Muscle layer of duodenum (tissue), 2 donors: ENCODE measurements around the gene CACNA1B.

ENCODE experiments used
- H3K27ac ChIP-seq: one replicate; pipeline ENCODE4 v1.7.0; 2013; ENCODE audit warnings: mild to moderate bottlenecking, low read length
- H3K27me3 ChIP-seq: one replicate; pipeline ENCODE4 v1.7.0; 2013; ENCODE audit warnings: low read depth, mild to moderate bottlenecking, control low read depth, low read length
- H3K36me3 ChIP-seq, 2 donors: one replicate each; pipeline ENCODE4 v1.7.0; 2013; ENCODE audit warnings: low read length in 2 of 2, control low read depth in 1 of 2, mild to moderate bottlenecking in 1 of 2; ENCODE audit not compliant: insufficient read depth in 2 of 2, control insufficient read depth in 1 of 2
- H3K4me1 ChIP-seq, 2 donors: one replicate each; pipeline ENCODE4 v1.7.0; 2013; ENCODE audit warnings: low read length in 2 of 2, mild to moderate bottlenecking in 2 of 2, control low read depth in 1 of 2, moderate library complexity in 1 of 2; ENCODE audit not compliant: insufficient read depth in 2 of 2, control insufficient read depth in 1 of 2
- H3K4me3 ChIP-seq, 2 donors: one replicate each; pipeline ENCODE4 v1.7.0; 2013; ENCODE audit warnings: low read length in 2 of 2, low read depth in 1 of 2, mild to moderate bottlenecking in 1 of 2
- H3K9me3 ChIP-seq, 2 donors: one replicate each; pipeline ENCODE4 v1.7.0; 2013; ENCODE audit warnings: low read length in 2 of 2, control low read depth in 1 of 2, mild to moderate bottlenecking in 1 of 2; ENCODE audit not compliant: control insufficient read depth in 1 of 2
- donor health status: healthy.

Gene CACNA1B

GRCh38 chr9:138115506-138115905 lies 237.9 kb downstream of the CACNA1B start:
- Histone ChIP-seq H3K4me1 (no peaks in the 10 kb centered on the region), H3K36me3 (no peaks in the 10 kb centered on the region), H3K27me3 (no peaks in the 10 kb centered on the region), H3K4me3 (no peak overlapping the region), H3K27ac (no peak overlapping the region), H3K9me3 (no peaks in the 10 kb centered on the region)

- no peak overlapping the region for H3K27ac ChIP-seq
- no peaks in the 10 kb centered on the region for H3K4me1 ChIP-seq
- no peak overlapping the region for H3K4me3 ChIP-seq
- H3K36me3 ChIP-seq: no peaks in the 10 kb centered on the region
- H3K9me3 ChIP-seq: no peaks in the 10 kb centered on the region
- H3K27me3 ChIP-seq: no peaks in the 10 kb centered on the region
Observed at GRCh38 chr9:138116521-138116920, 238.9 kb downstream of the CACNA1B start.

- no peaks in the 10 kb centered on the region for H3K27me3 ChIP-seq
- no peak overlapping the region for H3K27ac ChIP-seq
- H3K9me3 ChIP-seq: no peaks in the 10 kb centered on the region
- H3K4me1 ChIP-seq: no peaks in the 10 kb centered on the region
- no peaks in the 10 kb centered on the region for H3K36me3 ChIP-seq
- no peak overlapping the region for H3K4me3 ChIP-seq
Observed at GRCh38 chr9:138117101-138117750, 239.6 kb downstream of the CACNA1B start.

GRCh38 chr9:138117836-138118235 lies 240.3 kb downstream of the CACNA1B start:
- H3K4me1 ChIP-seq: no peaks in the 10 kb centered on the region
- H3K27me3 ChIP-seq: no peaks in the 10 kb centered on the region
- H3K9me3 ChIP-seq: no peaks in the 10 kb centered on the region
- H3K4me3 ChIP-seq: no peak overlapping the region
- H3K36me3 ChIP-seq: no peaks in the 10 kb centered on the region
- H3K27ac ChIP-seq: no peak overlapping the region

GRCh38 chr9:138118601-138119071 lies 241.1 kb downstream of the CACNA1B start:
- no peak overlapping the region for H3K4me3 ChIP-seq
- H3K9me3 ChIP-seq: no peaks in the 10 kb centered on the region
- H3K36me3 ChIP-seq: no peaks in the 10 kb centered on the region
- H3K27ac ChIP-seq: no peak overlapping the region
- H3K27me3 ChIP-seq: no peaks in the 10 kb centered on the region
- no peaks in the 10 kb centered on the region for H3K4me1 ChIP-seq

- no peaks in the 10 kb centered on the region for H3K4me1 ChIP-seq
- no peaks in the 10 kb centered on the region for H3K36me3 ChIP-seq
- no peak overlapping the region for H3K27ac ChIP-seq
- H3K9me3 ChIP-seq: no peaks in the 10 kb centered on the region
- H3K27me3 ChIP-seq: no peaks in the 10 kb centered on the region
- H3K4me3 ChIP-seq: no peak overlapping the region
Observed at GRCh38 chr9:138119202-138120027, 241.8 kb downstream of the CACNA1B start.

GRCh38 chr9:138120072-138120471 lies 242.5 kb downstream of the CACNA1B start:
- Histone ChIP-seq H3K9me3 (no peaks in the 10 kb centered on the region), H3K4me1 (no peaks in the 10 kb centered on the region), H3K4me3 (no peak overlapping the region), H3K36me3 (no peaks in the 10 kb centered on the region), H3K27me3 (no peaks in the 10 kb centered on the region), H3K27ac (no peak overlapping the region)

- H3K36me3 ChIP-seq: no peaks in the 10 kb centered on the region
- no peaks in the 10 kb centered on the region for H3K9me3 ChIP-seq
- H3K4me3 ChIP-seq: no peak overlapping the region
- H3K27ac ChIP-seq: no peak overlapping the region
- H3K4me1 ChIP-seq: no peaks in the 10 kb centered on the region
- H3K27me3 ChIP-seq: no peaks in the 10 kb centered on the region
Observed at GRCh38 chr9:138120511-138121437, 243.2 kb downstream of the CACNA1B start.

- Histone ChIP-seq H3K4me3 (no peak overlapping the region), H3K27ac (no peak overlapping the region), H3K27me3 (no peaks in the 10 kb centered on the region)
Observed at GRCh38 chr9:138121438-138122050, 244.0 kb downstream of the CACNA1B start.

GRCh38 chr9:138122201-138122600 lies 244.6 kb downstream of the CACNA1B start:
- no peaks in the 10 kb centered on the region for H3K9me3 ChIP-seq
- H3K27me3 ChIP-seq: no peaks in the 10 kb centered on the region
- no peaks in the 10 kb centered on the region for H3K36me3 ChIP-seq
- H3K4me1 ChIP-seq: no peaks in the 10 kb centered on the region
- no peak overlapping the region for H3K4me3 ChIP-seq
- H3K27ac ChIP-seq: no peak overlapping the region

More at GRCh38 chr9:138121438-138122050, 244.0 kb downstream of the CACNA1B start:
- Histone ChIP-seq H3K9me3 (no peaks in the 10 kb centered on the region), H3K4me1 (no peaks in the 10 kb centered on the region), H3K36me3 (no peaks in the 10 kb centered on the region)
